ENCODE data around the gene AP1S1.
"Not testable (repeated sequence)": the region's sequence is repeated elsewhere in the genome, so short reads cannot be mapped to it uniquely, and the experiment has no call there.

The AP1S1 gene

GRCh38 chr7:101201695-101202602 is 47.7 kb downstream of the AP1S1 start:
- DNase-seq (ENCODE audit: low spot score), result no peak

- no peak for DNase-seq (ENCODE audit: low spot score)
Observed at GRCh38 chr7:101202603-101202918, 48.3 kb downstream of the AP1S1 start.

GRCh38 chr7:101203740-101204738 is 49.8 kb downstream of the AP1S1 start:
- not testable (repeated sequence) for DNase-seq (ENCODE audit: low spot score)

- DNase-seq (ENCODE audit: low spot score), result no peak
Observed at GRCh38 chr7:101205901-101206664, 51.8 kb downstream of the AP1S1 start.

- DNase-seq (ENCODE audit: low spot score), result no peak
Observed at GRCh38 chr7:101206665-101207042, 52.4 kb downstream of the AP1S1 start.

GRCh38 chr7:101207459-101207858 is 53.2 kb downstream of the AP1S1 start:
- DNase-seq (ENCODE audit: low spot score), result no peak

- no peak for DNase-seq (ENCODE audit: low spot score)
Observed at GRCh38 chr7:101208794-101209193, 54.5 kb downstream of the AP1S1 start.

- no peak for DNase-seq (ENCODE audit: low spot score)
Observed at GRCh38 chr7:101210143-101210542, 55.9 kb downstream of the AP1S1 start.

All from pons (tissue), 1 donor.